22Rv1 (cell line): ENCODE measurements around the gene CRACR2B.
A peak's percentile ranks its signal among the peaks of the same experiment; 100 is the strongest.

Experiments used
- H3K27ac ChIP-seq: fragments of 450-650 bp; 2 replicates; pipeline ENCODE4 v1.5.1; 2017
- CTCF ChIP-seq: fragments of 450-650 bp; IDR thresholded peaks from 2 replicates; pipeline ENCODE4 v1.5.1; 2017; ENCODE audit warnings: mild to moderate bottlenecking
- ZFX ChIP-seq: fragments of 450-650 bp; IDR thresholded peaks from 2 replicates; pipeline ENCODE4 v1.6.1; 2017; ENCODE audit warnings: antibody characterized with exemption, borderline replicate concordance

Gene CRACR2B

GRCh38 chr11:836700-837099, 9.0 kb downstream of the CRACR2B start:
- no peak for TF ChIP-seq CTCF
- TF ChIP-seq ZFX: no peak
- H3K27ac ChIP-seq: peak overlapping the region; percentile 82

- TF ChIP-seq CTCF (no peak), ZFX (no peak)
These were observed 9.7 kb downstream of the CRACR2B start for GRCh38 chr11:837189-837989.

GRCh38 chr11:837990-838307, 10.2 kb downstream of the CRACR2B start:
- H3K27ac ChIP-seq: peak overlapping the region; percentile 82
- TF ChIP-seq ZFX (no peak), CTCF (no peak)

More at GRCh38 chr11:837189-837989, 9.7 kb downstream of the CRACR2B start:
- peak overlapping the region; percentile 82 for H3K27ac ChIP-seq

GRCh38 chr11:838441-839279, 10.9 kb downstream of the CRACR2B start:
- TF ChIP-seq ZFX (no peak), CTCF (peak; percentile 38)
- H3K27ac ChIP-seq: peak overlapping the region; percentile 82

GRCh38 chr11:839280-839623, 11.5 kb downstream of the CRACR2B start:
- peak overlapping the region; percentile 82 for H3K27ac ChIP-seq
- no peak for TF ChIP-seq CTCF
- no peak for TF ChIP-seq ZFX

GRCh38 chr11:839875-840617, 12.3 kb downstream of the CRACR2B start:
- H3K27ac ChIP-seq: peak overlapping the region; percentile 82
- TF ChIP-seq ZFX (no peak), CTCF (peak; percentile 53)

- peak overlapping the region; percentile 82 for H3K27ac ChIP-seq
- TF ChIP-seq CTCF (no peak), ZFX (no peak)
These were observed 14.3 kb downstream of the CRACR2B start for GRCh38 chr11:841981-842369.
